Dermis blood vessel endothelial cell (primary cell): ENCODE results near the gene SPATA45. TPM values are rescaled to one million over a fixed set of nuclear protein-coding genes. Genes with fewer than 3 reads are reported as not detected.
"Not testable (repeated sequence)": the region's sequence is repeated elsewhere in the genome, so short reads cannot be mapped to it uniquely, and the experiment has no call there.

Source experiments
- DNase-seq: peaks from one replicate; pipeline ENCODE4 v3.0.0; 2010
- total RNA-seq: library from RNA; depleted of rRNA; stranded (reverse); fragments of >200 nt; gene quantifications from 2 replicates; pipeline ENCODE4 v1.2.3, GENCODE V29; 2014

SPATA45 gene
- not detected in 2 replicates for total RNA-seq

GRCh38 chr1:212847549-212847948, at the start of gene SPATA45:
Gene SPATA45, minus strand, starts transcription at chr1:212847649. Its CDS starts 11,500 bp downstream, at chr1:212836149.
- DNase-seq = no peak

GRCh38 chr1:212892108-212892507, 44.7 kb upstream of the SPATA45 start:
- DNase-seq = no peak

GRCh38 chr1:212884592-212884991, 37.1 kb upstream of the SPATA45 start:
- no peak for DNase-seq

- no peak for DNase-seq
Measured at GRCh38 chr1:212879947-212880690, 32.7 kb upstream of the SPATA45 start.

GRCh38 chr1:212878418-212878817, 31.0 kb upstream of the SPATA45 start:
- DNase-seq = no peak

- no peak for DNase-seq
Measured at GRCh38 chr1:212873518-212873917, 26.1 kb upstream of the SPATA45 start.

- no peak for DNase-seq
Measured at GRCh38 chr1:212871976-212872375, 24.5 kb upstream of the SPATA45 start.

- DNase-seq = no peak
Measured at GRCh38 chr1:212867192-212867591, 19.7 kb upstream of the SPATA45 start.

- no peak for DNase-seq
Measured at GRCh38 chr1:212864201-212864600, 16.8 kb upstream of the SPATA45 start.

- DNase-seq = not testable (repeated sequence)
Measured at GRCh38 chr1:212863345-212863744, 15.9 kb upstream of the SPATA45 start.

- DNase-seq = no peak
Measured at GRCh38 chr1:212862111-212862690, 14.8 kb upstream of the SPATA45 start.

- DNase-seq = no peak
Measured at GRCh38 chr1:212860713-212861581, 13.5 kb upstream of the SPATA45 start.

- peak; percentile 51 for DNase-seq
Measured at GRCh38 chr1:212858461-212859265, 11.2 kb upstream of the SPATA45 start.

GRCh38 chr1:212857992-212858460, 10.6 kb upstream of the SPATA45 start, which contains the start of gene FLVCR1:
Gene FLVCR1, plus strand, starts transcription at chr1:212858275. Its CDS starts 178 bp downstream, at chr1:212858453.
- peak; percentile 97 for DNase-seq

- DNase-seq = no peak
Measured at GRCh38 chr1:212856755-212857154, 9.3 kb upstream of the SPATA45 start.

- DNase-seq = no peak
Measured at GRCh38 chr1:212853658-212854057, 6.2 kb upstream of the SPATA45 start.

- no peak for DNase-seq
Measured at GRCh38 chr1:212852105-212852688, 4.7 kb upstream of the SPATA45 start.

- not testable (repeated sequence) for DNase-seq
Measured at GRCh38 chr1:212844521-212844920, 2.9 kb downstream of the SPATA45 start.

GRCh38 chr1:212838145-212838544, 9.3 kb downstream of the SPATA45 start:
- DNase-seq = no peak

- not testable (repeated sequence) for DNase-seq
Measured at GRCh38 chr1:212833211-212834207, 13.9 kb downstream of the SPATA45 start.
